T-helper 9 cell (primary cell): Measurements from ENCODE around the gene SPP1.

Experiments used
- DNase-seq: peaks from one replicate; pipeline ENCODE4 v3.0.0-alpha.2; 2020

SPP1 gene

GRCh38 chr4:87956501-87956900 is 19.0 kb upstream of the SPP1 start:
- no peak for DNase-seq

GRCh38 chr4:87957061-87957460 is 18.5 kb upstream of the SPP1 start:
- no peak for DNase-seq

- DNase-seq: no peak
Measured at GRCh38 chr4:87961993-87962392, 13.5 kb upstream of the SPP1 start.

GRCh38 chr4:87962398-87963146 is 12.9 kb upstream of the SPP1 start:
- no peak for DNase-seq

- no peak for DNase-seq
Measured at GRCh38 chr4:87965501-87965975, 10.0 kb upstream of the SPP1 start.

- no peak for DNase-seq
Measured at GRCh38 chr4:87966095-87966496, 9.4 kb upstream of the SPP1 start.

GRCh38 chr4:87967193-87967592 is 8.3 kb upstream of the SPP1 start:
- DNase-seq: no peak

- DNase-seq: no peak
Measured at GRCh38 chr4:87970121-87970520, 5.4 kb upstream of the SPP1 start.

GRCh38 chr4:87971866-87972265 is 3.6 kb upstream of the SPP1 start:
- no peak for DNase-seq

GRCh38 chr4:87973283-87974169 is 2.0 kb upstream of the SPP1 start:
- DNase-seq: no peak

GRCh38 chr4:87974856-87975462 is 555 bp upstream of the SPP1 start:
- no peak for DNase-seq

- no peak for DNase-seq
Measured at GRCh38 chr4:87977521-87978278, 2.2 kb downstream of the SPP1 start.

GRCh38 chr4:87978681-87979080 is 3.2 kb downstream of the SPP1 start:
- no peak for DNase-seq

GRCh38 chr4:87979810-87980209 is 4.3 kb downstream of the SPP1 start:
- no peak for DNase-seq

GRCh38 chr4:87981486-87981885 is 6.0 kb downstream of the SPP1 start:
- no peak for DNase-seq

GRCh38 chr4:87982036-87982435 is 6.5 kb downstream of the SPP1 start:
- DNase-seq: no peak

- DNase-seq: no peak
Measured at GRCh38 chr4:87982446-87983010, 7.0 kb downstream of the SPP1 start.

GRCh38 chr4:87983996-87984395 is 8.5 kb downstream of the SPP1 start:
- no peak for DNase-seq

- DNase-seq: no peak
Measured at GRCh38 chr4:87985097-87985886, 9.8 kb downstream of the SPP1 start.

- no peak for DNase-seq
Measured at GRCh38 chr4:87985887-87986200, 10.3 kb downstream of the SPP1 start.

- DNase-seq: no peak
Measured at GRCh38 chr4:87986508-87986907, 11.0 kb downstream of the SPP1 start.

- DNase-seq: no peak
Measured at GRCh38 chr4:87989765-87990164, 14.3 kb downstream of the SPP1 start.
